Measurements from ENCODE around the gene RCCD1.

- no peak for TF ChIP-seq CTCF (IDR thresholded peaks at IDR 0.05; ENCODE audit: low read depth, low read length, missing input control)
- TF ChIP-seq GABPA (IDR thresholded peaks at IDR 0.05 in 1 of 2, conservative IDR thresholded peaks at IDR 0.05 in 1 of 2): no peak
Observed at GRCh38 chr15:90979582-90979981, 24.9 kb downstream of the RCCD1 start.
